GM23338 (cell line): ENCODE data around the gene KRT12. TPM values are rescaled to one million over a fixed set of nuclear protein-coding genes. Genes with fewer than 3 reads are reported as not detected.

Experiments used
- ATAC-seq: fragments of 200-7000 bp; cut with Tn5 transposase; 3 replicates; pipeline ENCODE4 v1.9.1; 2020
- DNase-seq: peaks from one replicate; pipeline ENCODE4 v3.0.0-alpha.2; 2015; ENCODE audit warnings: low spot score
- H2AFZ ChIP-seq: fragments of 200-600 bp; sonication (generic); 2 replicates; pipeline ENCODE4 v1.8.0; 2016; ENCODE audit warnings: antibody characterized with exemption, mild to moderate bottlenecking, moderate library complexity
- H3F3A ChIP-seq: fragments of 200-600 bp; sonication (generic); replicated peaks from 2 replicates; pipeline ENCODE4 v1.8.0; 2017; ENCODE audit warnings: antibody characterized with exemption, mixed run types, low read depth
- H3K27ac ChIP-seq: fragments of 200-600 bp; sonication (generic); 2 replicates; pipeline ENCODE4 v1.6.1; 2016; ENCODE audit warnings: low read depth
- H3K27me3 ChIP-seq: fragments of 200-600 bp; sonication (generic); 2 replicates; pipeline ENCODE4 v1.8.0; 2016; ENCODE audit warnings: mild to moderate bottlenecking, mixed run types, moderate library complexity; ENCODE audit not compliant: insufficient read depth
- H3K36me3 ChIP-seq: fragments of 200-600 bp; sonication (generic); 2 replicates; pipeline ENCODE4 v1.8.0; 2016; ENCODE audit warnings: mild to moderate bottlenecking; ENCODE audit not compliant: insufficient read depth
- H3K4me1 ChIP-seq: fragments of 200-600 bp; sonication (generic); 2 replicates; pipeline ENCODE4 v1.8.0; 2016; ENCODE audit warnings: mild to moderate bottlenecking, moderate library complexity; ENCODE audit not compliant: insufficient read depth
- H3K4me2 ChIP-seq: fragments of 200-600 bp; sonication (generic); 2 replicates; pipeline ENCODE4 v1.7.1; 2017; ENCODE audit warnings: mixed run types
- H3K4me3 ChIP-seq: fragments of 200-600 bp; sonication (generic); 2 replicates; pipeline ENCODE4 v1.6.1; 2016; ENCODE audit warnings: mixed run types
- H3K79me2 ChIP-seq: fragments of 200-600 bp; sonication (generic); replicated peaks from 2 replicates; pipeline ENCODE4 v1.8.0; 2017; ENCODE audit warnings: mild to moderate bottlenecking; ENCODE audit not compliant: insufficient read depth
- H3K9me2 ChIP-seq: fragments of 200-600 bp; sonication (generic); 2 replicates; pipeline ENCODE4 v1.8.0; 2017; ENCODE audit not compliant: insufficient read depth
- H4K20me1 ChIP-seq: fragments of 200-600 bp; sonication (generic); replicated peaks from 2 replicates; pipeline ENCODE4 v1.8.0; 2017; ENCODE audit warnings: mild to moderate bottlenecking; ENCODE audit not compliant: insufficient read depth
- H3K27ac Mint-ChIP-seq: 2 replicates; pipeline ENCODE4 v1.8.0; 2020; ENCODE audit warnings: inconsistent platforms, mild to moderate bottlenecking, moderate library complexity, mixed read lengths
- H3K27me3 Mint-ChIP-seq: 3 replicates; pipeline ENCODE4 v1.8.0; 2022; ENCODE audit warnings: low read depth, mild to moderate bottlenecking, moderate library complexity, mixed read lengths, inconsistent platforms; ENCODE audit not compliant: insufficient read depth, poor library complexity
- H3K36me3 Mint-ChIP-seq: 3 replicates; pipeline ENCODE4 v1.8.0; 2021; ENCODE audit warnings: low read depth, mild to moderate bottlenecking, inconsistent platforms, moderate library complexity, mixed read lengths
- H3K4me1 Mint-ChIP-seq: 3 replicates; pipeline ENCODE4 v1.8.0; 2020; ENCODE audit warnings: mild to moderate bottlenecking, inconsistent platforms, mixed read lengths
- H3K4me3 Mint-ChIP-seq: 3 replicates; pipeline ENCODE4 v1.8.0; 2021; ENCODE audit warnings: moderate library complexity, mild to moderate bottlenecking, inconsistent platforms, mixed read lengths
- H3K9me3 Mint-ChIP-seq: 3 replicates; pipeline ENCODE4 v1.8.0; 2020; ENCODE audit warnings: moderate library complexity, mild to moderate bottlenecking, inconsistent platforms, mixed read lengths
- CTCF ChIP-seq, 2 experiments: fragments of 200-600 bp in 1 of 2; sonication (generic) in 1 of 2; conservative IDR thresholded peaks; 2 replicates each; pipeline versions ENCODE4 v1.5.1 to v1.6.1; 2016 to 2017; ENCODE audit warnings: antibody characterized with exemption in 2 of 2, low read depth in 2 of 2, mild to moderate bottlenecking in 2 of 2, moderate library complexity in 1 of 2
- JUNB ChIP-seq: IDR thresholded peaks from one replicate; pipeline ENCODE4 v1.6.1; 2016; ENCODE audit warnings: antibody characterized with exemption; ENCODE audit not compliant: unreplicated experiment
- ZNF114 ChIP-seq: fragments of 250-450 bp; sonication (Bioruptor Pico); IDR thresholded peaks from 2 replicates; pipeline ENCODE4 v1.5.0; 2020; ENCODE audit warnings: mild to moderate bottlenecking, moderate library complexity
- ZNF462 ChIP-seq: fragments of 250-450 bp; sonication (Bioruptor Pico); IDR thresholded peaks from 2 replicates; pipeline ENCODE4 v1.5.0; 2020; ENCODE audit warnings: mild to moderate bottlenecking, moderate library complexity
- polyA plus RNA-seq: library from polyadenylated mRNA; unstranded; fragments of >200 nt; fragmentation: Nextera tagmentation; extraction: Ambion mirVana; gene quantifications from 2 replicates; pipeline ENCODE4 v1.2.1, GENCODE V29; 2016
- total RNA-seq: library from RNA; depleted of rRNA; stranded (reverse); fragments of >200 nt; shearing (Covaris generic); gene quantifications from 2 replicates; pipeline ENCODE4 v1.2.3, GENCODE V29; 2014

The KRT12 gene
- total and polyA plus RNA-seq, 2 experiments from 2014 or later: not detected

- Mint-ChIP-seq H3K4me1 (peaks cover 5% of the 10 kb centered on the region), H3K9me3 (no peaks in the 10 kb centered on the region), H3K4me3 (no peak overlapping the region), H3K36me3 (no peaks in the 10 kb centered on the region), H3K27ac (no peak overlapping the region), H3K27me3 (peaks cover 9% of the 10 kb centered on the region)
- H3K4me3 ChIP-seq: no peak overlapping the region
- no peaks in the 10 kb centered on the region for H3K36me3 ChIP-seq
- H3K4me1 ChIP-seq: peaks cover 4% of the 10 kb centered on the region; the same call in 1 of the 2 replicates
- H3K9me2 ChIP-seq: no peaks in the 10 kb centered on the region
- H3K27me3 ChIP-seq: peaks cover 76% of the 10 kb centered on the region
- H3F3A ChIP-seq: no peaks in the 10 kb centered on the region
- DNase-seq (no peak), ATAC-seq (no peak)
- H3K27ac ChIP-seq: no peak overlapping the region
- H2AFZ ChIP-seq: no peak overlapping the region
- TF ChIP-seq CTCF (conservative IDR thresholded peaks at IDR 0.05; ENCODE audit: low read depth in 2 of 2) (no peak), JUNB (no peak), ZNF462 (CRISPR knock-in tag) (no peak), ZNF114 (CRISPR knock-in tag) (no peak)
- H4K20me1 ChIP-seq: peaks cover 14% of the 10 kb centered on the region; the same call in 1 of the 2 replicates
- no peak overlapping the region for H3K4me2 ChIP-seq
- H3K79me2 ChIP-seq: no peaks in the 10 kb centered on the region
Measured at GRCh38 chr17:40827746-40828453, 39.1 kb downstream of the KRT12 start.
